Tibial nerve (tissue), 3 donors: ENCODE measurements around the gene PSMD13.

Experiments used
- EP300 ChIP-seq, 2 donors: sonication (generic); formaldehyde crosslinking; IDR thresholded peaks; one replicate each; pipeline ENCODE4 v1.6.1; 2017; ENCODE audit warnings: antibody characterized with exemption in 2 of 2, mild to moderate bottlenecking in 1 of 2
- POLR2A ChIP-seq, 2 donors: fragments of 450-650 bp; IDR thresholded peaks; one replicate each; pipeline ENCODE4 v1.6.1; 2017; ENCODE audit warnings: antibody characterized with exemption in 2 of 2, mild to moderate bottlenecking in 2 of 2, moderate library complexity in 2 of 2

DNA sequence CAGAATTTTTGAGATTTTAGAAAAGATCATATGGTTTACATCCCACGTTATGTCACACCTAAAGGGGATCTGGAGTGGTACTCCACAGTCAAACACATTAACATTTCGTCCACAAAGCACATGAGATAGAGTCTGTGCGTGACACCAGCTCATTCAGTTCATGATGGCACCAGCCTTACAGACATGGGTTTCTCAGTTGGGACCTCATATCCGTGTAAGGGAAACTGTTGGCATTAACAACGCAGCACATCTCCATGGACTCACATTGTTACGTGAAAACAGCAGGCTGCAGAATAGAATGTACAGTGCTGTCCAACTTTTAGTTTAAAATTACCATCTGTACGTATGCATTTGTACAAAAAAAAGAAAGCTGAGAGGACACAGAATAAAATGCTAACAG is 15.2 kb upstream of the PSMD13 start:
- no peak for TF ChIP-seq POLR2A (IDR thresholded peaks at IDR 0.05)
- TF ChIP-seq EP300 (IDR thresholded peaks at IDR 0.05): no peak
